Smooth muscle cell (in vitro differentiated cells): ENCODE results near the gene SPEM2. TPM values are rescaled to one million over a fixed set of nuclear protein-coding genes. Genes with fewer than 3 reads are reported as not detected.

Experiments used
- DNase-seq: peaks from one replicate; lab custom pipeline; 2025; ENCODE audit not compliant: unreplicated experiment; lab: John Stamatoyannopoulos, UW
- H2AFZ ChIP-seq: fragments of 200-600 bp; sonication (generic); 2 replicates; pipeline ENCODE4 v1.6.0; 2016; ENCODE audit warnings: antibody characterized with exemption, low read depth, mild to moderate bottlenecking
- H3F3A ChIP-seq: fragments of 200-600 bp; sonication (generic); 2 replicates; pipeline ENCODE4 v1.6.0; 2017; ENCODE audit warnings: antibody characterized with exemption, low read depth
- H3K27ac ChIP-seq: fragments of 200-600 bp; sonication (generic); 2 replicates; pipeline ENCODE4 v1.5.1; 2016; ENCODE audit warnings: low read depth, mild to moderate bottlenecking
- H3K27me3 ChIP-seq: fragments of 200-600 bp; sonication (generic); 2 replicates; pipeline ENCODE4 v1.6.1; 2016; ENCODE audit warnings: low read depth, mild to moderate bottlenecking
- H3K36me3 ChIP-seq: fragments of 200-600 bp; sonication (generic); 2 replicates; pipeline ENCODE4 v1.5.1; 2016; ENCODE audit warnings: low read depth
- H3K4me1 ChIP-seq: fragments of 200-600 bp; sonication (generic); 2 replicates; pipeline ENCODE4 v1.5.1; 2016; ENCODE audit warnings: low read depth
- H3K4me2 ChIP-seq: fragments of 200-600 bp; sonication (generic); 2 replicates; pipeline ENCODE4 v1.6.0; 2016; ENCODE audit warnings: mild to moderate bottlenecking
- H3K4me3 ChIP-seq: fragments of 200-600 bp; sonication (generic); 2 replicates; pipeline ENCODE4 v1.5.1; 2016; ENCODE audit warnings: mild to moderate bottlenecking
- H3K79me2 ChIP-seq: fragments of 200-600 bp; sonication (generic); 2 replicates; pipeline ENCODE4 v1.6.0; 2016; ENCODE audit warnings: low read depth, mild to moderate bottlenecking
- H3K9ac ChIP-seq: fragments of 200-600 bp; sonication (generic); 2 replicates; pipeline ENCODE4 v1.6.0; 2016; ENCODE audit warnings: low read depth
- H3K9me3 ChIP-seq: fragments of 200-600 bp; sonication (generic); replicated peaks from 2 replicates; pipeline ENCODE4 v1.5.1; 2016; ENCODE audit warnings: low read depth
- H4K20me1 ChIP-seq: fragments of 200-600 bp; sonication (generic); 2 replicates; pipeline ENCODE4 v1.6.0; 2016; ENCODE audit warnings: low read depth
- CTCF ChIP-seq: fragments of 200-600 bp; sonication (generic); IDR thresholded peaks from 2 replicates; pipeline ENCODE4 v1.5.1; 2017; ENCODE audit warnings: borderline replicate concordance, mild to moderate bottlenecking, antibody characterized with exemption; ENCODE audit not compliant: insufficient read depth, poor library complexity, severe bottlenecking
- WGBS: methylation state at CpG from one replicate; pipeline ENCODE4 v1.1.7; 2016; ENCODE audit warnings: low lambda C conversion rate; 5-methylcytosine and 5-hydroxymethylcytosine counted together
- polyA plus RNA-seq: library from polyadenylated mRNA; unstranded; fragments of >200 nt; fragmentation: Nextera tagmentation; extraction: Ambion mirVana; gene quantifications from 2 replicates; pipeline ENCODE4 v1.2.1, GENCODE V29; 2016
- total RNA-seq: library from RNA; depleted of rRNA; stranded (reverse); fragments of >200 nt; gene quantifications from 2 replicates; pipeline ENCODE4 v1.2.3, GENCODE V29; 2014

The SPEM2 gene
- total and polyA plus RNA-seq, 2 experiments from 2014 or later = 0.22 to 0.56 TPM

- Histone ChIP-seq H3K36me3 (no peaks in the 10 kb centered on the region), H3K4me1 (no peaks in the 10 kb centered on the region), H3K4me2 (no peak within 1 kb of the TSS), H3K27ac (no peak within 1 kb of the TSS), H3K27me3 (no peaks in the 10 kb centered on the region), H3K4me3 (no peak within 1 kb of the TSS), H3F3A (no peaks in the 10 kb centered on the region), H3K9me3 (no peaks in the 10 kb centered on the region), H2AFZ (no peak within 1 kb of the TSS), H3K79me2 (no peaks in the 10 kb centered on the region), H3K9ac (no peak within 1 kb of the TSS), H4K20me1 (peaks cover 5% of the 10 kb centered on the region)
- WGBS = 94% methylated on average over 17 of the region's 17 CpGs
- TF ChIP-seq CTCF = no peak
- DNase-seq = no peak
Observed at GRCh38 chr17:7419819-7420610, 5.4 kb upstream of the SPEM2 start, which contains the start of gene SPEM1. Gene SPEM1, plus strand, starts transcription at chr17:7420324. Its CDS starts 61 bp downstream, at chr17:7420385.

GRCh38 chr17:7421186-7421585 lies 4.2 kb upstream of the SPEM2 start:
- Histone ChIP-seq H2AFZ (no peak overlapping the region), H3K4me2 (no peak overlapping the region), H3K27ac (no peak overlapping the region), H3K9ac (no peak overlapping the region), H4K20me1 (peaks cover 5% of the 10 kb centered on the region), H3F3A (no peaks in the 10 kb centered on the region), H3K4me3 (no peak overlapping the region), H3K9me3 (no peaks in the 10 kb centered on the region), H3K27me3 (no peaks in the 10 kb centered on the region), H3K79me2 (no peaks in the 10 kb centered on the region), H3K36me3 (no peaks in the 10 kb centered on the region), H3K4me1 (no peaks in the 10 kb centered on the region)
- no peak for DNase-seq
- 91% methylated on average over 16 of the region's 16 CpGs for WGBS
- TF ChIP-seq CTCF = no peak

- H3K36me3 ChIP-seq = no peaks in the 10 kb centered on the region
- 95% methylated on average over 4 of the region's 4 CpGs for WGBS
- H3K4me3 ChIP-seq = no peak overlapping the region
- no peaks in the 10 kb centered on the region for H3K79me2 ChIP-seq
- H3K27ac ChIP-seq = no peak overlapping the region
- DNase-seq = no peak
- no peak overlapping the region for H3K9ac ChIP-seq
- no peaks in the 10 kb centered on the region for H3K4me1 ChIP-seq
- no peaks in the 10 kb centered on the region for H3K9me3 ChIP-seq
- no peak overlapping the region for H2AFZ ChIP-seq
- H3F3A ChIP-seq = no peaks in the 10 kb centered on the region
- no peaks in the 10 kb centered on the region for H4K20me1 ChIP-seq
- no peak for TF ChIP-seq CTCF
- H3K27me3 ChIP-seq = no peaks in the 10 kb centered on the region
- no peak overlapping the region for H3K4me2 ChIP-seq
Observed at GRCh38 chr17:7423679-7424078, 1.7 kb upstream of the SPEM2 start.

- no peaks in the 10 kb centered on the region for H3K4me1 ChIP-seq
- no peaks in the 10 kb centered on the region for H3K36me3 ChIP-seq
- no peaks in the 10 kb centered on the region for H3K27me3 ChIP-seq
- H3K9ac ChIP-seq = no peak overlapping the region
- 88% methylated on average over 8 of the region's 8 CpGs for WGBS
- TF ChIP-seq CTCF = no peak
- H3F3A ChIP-seq = no peaks in the 10 kb centered on the region
- H2AFZ ChIP-seq = no peak overlapping the region
- no peaks in the 10 kb centered on the region for H4K20me1 ChIP-seq
- no peak for DNase-seq
- H3K27ac ChIP-seq = no peak overlapping the region
- H3K4me2 ChIP-seq = no peak overlapping the region
- H3K4me3 ChIP-seq = no peak overlapping the region
- no peaks in the 10 kb centered on the region for H3K9me3 ChIP-seq
- H3K79me2 ChIP-seq = no peaks in the 10 kb centered on the region
Observed at GRCh38 chr17:7425756-7426155, 340 bp downstream of the SPEM2 start.
